Astrocyte (in vitro differentiated cells and primary cell): ENCODE data around the gene DOCK2. TPM values are rescaled to one million over a fixed set of nuclear protein-coding genes. Genes with fewer than 3 reads are reported as not detected.

Experiments
- DNase-seq: peaks from one replicate; pipeline ENCODE4 v3.0.0-alpha.2; 2010; ENCODE audit warnings: low read depth
- FAIRE-seq: peaks from 2 replicates; lab custom pipeline; 2011; peaks lifted over from hg19 to GRCh38; lab: Jason Lieb, UNC
- H2AFZ ChIP-seq: 2 replicates; pipeline ENCODE4 v1.6.0; 2012; ENCODE audit warnings: low read depth, low read length, inconsistent platforms
- H3K27ac ChIP-seq: 2 replicates; pipeline ENCODE4 v1.5.1; 2011; ENCODE audit warnings: low read depth, low read length, inconsistent platforms
- H3K27me3 ChIP-seq: 2 replicates; pipeline ENCODE4 v1.6.0; 2011; ENCODE audit warnings: low read length, inconsistent platforms; ENCODE audit not compliant: insufficient read depth
- H3K36me3 ChIP-seq: 2 replicates; pipeline ENCODE4 v1.5.1; 2011; ENCODE audit warnings: low read length, inconsistent platforms; ENCODE audit not compliant: insufficient read depth
- H3K4me1 ChIP-seq: 2 replicates; pipeline ENCODE4 v1.5.1; 2011; ENCODE audit warnings: low read length, inconsistent platforms; ENCODE audit not compliant: insufficient read depth
- H3K4me2 ChIP-seq: 2 replicates; pipeline ENCODE4 v1.6.0; 2012; ENCODE audit warnings: low read length, inconsistent platforms
- H3K4me3 ChIP-seq: 2 replicates; pipeline ENCODE4 v1.5.1; 2011; ENCODE audit warnings: low read depth, mild to moderate bottlenecking, low read length, inconsistent platforms; ENCODE audit not compliant: insufficient read depth
- H3K79me2 ChIP-seq: 2 replicates; pipeline ENCODE4 v1.6.0; 2012; ENCODE audit warnings: mild to moderate bottlenecking, low read length, inconsistent platforms; ENCODE audit not compliant: insufficient read depth
- H3K9ac ChIP-seq: 2 replicates; pipeline ENCODE4 v1.6.0; 2012; ENCODE audit warnings: mild to moderate bottlenecking, low read length, inconsistent platforms
- H3K9me3 ChIP-seq: 2 replicates; pipeline ENCODE4 v1.5.1; 2012; ENCODE audit warnings: low read depth, mild to moderate bottlenecking, low read length, inconsistent platforms; ENCODE audit not compliant: insufficient read depth
- H4K20me1 ChIP-seq: 2 replicates; pipeline ENCODE4 v1.6.0; 2012; ENCODE audit warnings: low read length, inconsistent platforms; ENCODE audit not compliant: insufficient read depth
- H3K27ac Mint-ChIP-seq: one replicate; pipeline ENCODE4 v1.8.0; 2021; ENCODE audit warnings: mild to moderate bottlenecking, mixed read lengths; ENCODE audit not compliant: unreplicated experiment
- H3K27me3 Mint-ChIP-seq: one replicate; pipeline ENCODE4 v1.8.0; 2021; ENCODE audit warnings: low read depth, mixed read lengths; ENCODE audit not compliant: unreplicated experiment
- H3K36me3 Mint-ChIP-seq: one replicate; pipeline ENCODE4 v1.8.0; 2021; ENCODE audit warnings: low read depth, mixed read lengths; ENCODE audit not compliant: unreplicated experiment
- H3K4me1 Mint-ChIP-seq: one replicate; pipeline ENCODE4 v1.8.0; 2021; ENCODE audit warnings: low read depth, mixed read lengths; ENCODE audit not compliant: unreplicated experiment
- H3K4me3 Mint-ChIP-seq: one replicate; pipeline ENCODE4 v1.8.0; 2021; ENCODE audit warnings: mild to moderate bottlenecking, moderate library complexity, mixed read lengths; ENCODE audit not compliant: unreplicated experiment
- H3K9me3 Mint-ChIP-seq: one replicate; pipeline ENCODE4 v1.8.0; 2021; ENCODE audit warnings: mild to moderate bottlenecking, mixed read lengths; ENCODE audit not compliant: unreplicated experiment
- CTCF ChIP-seq: IDR thresholded peaks from 2 replicates; pipeline ENCODE4 v1.5.1; 2011; ENCODE audit warnings: low read depth, mild to moderate bottlenecking, inconsistent platforms, low read length, moderate library complexity; ENCODE audit not compliant: insufficient read depth
- EZH2 ChIP-seq: IDR thresholded peaks from 2 replicates; pipeline ENCODE4 v1.6.1; 2012; ENCODE audit warnings: mild to moderate bottlenecking, low read length, inconsistent platforms; ENCODE audit not compliant: insufficient read depth
- total RNA-seq: library from RNA; stranded (reverse); gene quantifications from 2 replicates; pipeline ENCODE4 v1.2.1, GENCODE V29; 2021

Gene DOCK2
- total RNA-seq, 1 donor from 2014 or later: 0.66 TPM

GRCh38 chr5:169954786-169955185, 317.7 kb downstream of the DOCK2 start:
- Histone ChIP-seq H3K9ac (no peak overlapping the region), H4K20me1 (peaks cover 15% of the 10 kb centered on the region), H3K27me3 (no peaks in the 10 kb centered on the region), H3K27ac (no peak overlapping the region), H3K9me3 (no peaks in the 10 kb centered on the region), H3K4me3 (no peak overlapping the region), H3K36me3 (peaks cover 2% of the 10 kb centered on the region), H3K79me2 (peaks cover 77% of the 10 kb centered on the region), H3K4me2 (no peak overlapping the region), H3K4me1 (peaks cover 6% of the 10 kb centered on the region), H2AFZ (no peak overlapping the region)
- H3K36me3 Mint-ChIP-seq: no peaks in the 10 kb centered on the region
- FAIRE-seq (no peak), DNase-seq (no peak)
- H3K27ac Mint-ChIP-seq: no peak overlapping the region
- TF ChIP-seq CTCF (no peak), EZH2 (no peak)
- no peaks in the 10 kb centered on the region for H3K9me3 Mint-ChIP-seq
- no peak overlapping the region for H3K4me3 Mint-ChIP-seq
- H3K4me1 Mint-ChIP-seq: peaks cover 5% of the 10 kb centered on the region
- peaks cover 13% of the 10 kb centered on the region for H3K27me3 Mint-ChIP-seq

- Mint-ChIP-seq H3K36me3 (no peaks in the 10 kb centered on the region), H3K27ac (no peak overlapping the region)
Observed at GRCh38 chr5:169956126-169956525, 319.1 kb downstream of the DOCK2 start.

More at GRCh38 chr5:169956126-169956525, 319.1 kb downstream of the DOCK2 start:
- Histone ChIP-seq H3K79me2 (peaks cover 77% of the 10 kb centered on the region), H3K4me3 (no peak overlapping the region), H3K36me3 (no peaks in the 10 kb centered on the region), H3K9me3 (no peaks in the 10 kb centered on the region), H3K4me2 (no peak overlapping the region), H3K27ac (no peak overlapping the region), H3K27me3 (no peaks in the 10 kb centered on the region), H3K9ac (no peak overlapping the region), H2AFZ (no peak overlapping the region), H3K4me1 (peaks cover 6% of the 10 kb centered on the region), H4K20me1 (peaks cover 13% of the 10 kb centered on the region)
- DNase-seq (peak; percentile 31), FAIRE-seq (no peak)
- Mint-ChIP-seq H3K4me3 (no peak overlapping the region), H3K9me3 (no peaks in the 10 kb centered on the region), H3K4me1 (peaks cover 5% of the 10 kb centered on the region), H3K27me3 (peaks cover 10% of the 10 kb centered on the region)
- TF ChIP-seq EZH2 (no peak), CTCF (no peak)
